CD4-positive, alpha-beta T cell treated with Interferon gamma for 1 hour (primary cell): ENCODE data around the gene CLCA4.
A peak's percentile ranks its signal among the peaks of the same experiment; 100 is the strongest.

Experiments
- DNase-seq: peaks from one replicate; pipeline ENCODE4 v3.0.0-alpha.2; 2020

The CLCA4 gene

GRCh38 chr1:86546787-86547221 is at the start of gene CLCA4:
CLCA4 (plus strand) TSS chr1:86547078; CDS start chr1:86547120, 42 bp downstream.
- no peak for DNase-seq

- no peak for DNase-seq
These were observed 48.6 kb upstream of the CLCA4 start for GRCh38 chr1:86498281-86498680.

- no peak for DNase-seq
These were observed 46.8 kb upstream of the CLCA4 start for GRCh38 chr1:86499987-86500593.

- no peak for DNase-seq
These were observed 46.2 kb upstream of the CLCA4 start for GRCh38 chr1:86500714-86501113.

GRCh38 chr1:86502125-86502646 is 44.7 kb upstream of the CLCA4 start:
- DNase-seq = peak; percentile 41

- DNase-seq = no peak
These were observed 44.0 kb upstream of the CLCA4 start for GRCh38 chr1:86502721-86503405.

- no peak for DNase-seq
These were observed 43.3 kb upstream of the CLCA4 start for GRCh38 chr1:86503406-86504136.

- DNase-seq = no peak
These were observed 42.8 kb upstream of the CLCA4 start for GRCh38 chr1:86504137-86504479.

GRCh38 chr1:86504895-86505563 is 41.8 kb upstream of the CLCA4 start:
- DNase-seq = no peak

GRCh38 chr1:86505564-86505902 is 41.3 kb upstream of the CLCA4 start:
- DNase-seq = no peak

GRCh38 chr1:86507935-86508582 is 38.8 kb upstream of the CLCA4 start:
- no peak for DNase-seq

- no peak for DNase-seq
These were observed 38.3 kb upstream of the CLCA4 start for GRCh38 chr1:86508583-86508969.

- DNase-seq = no peak
These were observed 31.3 kb upstream of the CLCA4 start for GRCh38 chr1:86515597-86515996.

GRCh38 chr1:86516335-86516734 is 30.5 kb upstream of the CLCA4 start:
- no peak for DNase-seq

- no peak for DNase-seq
These were observed 29.5 kb upstream of the CLCA4 start for GRCh38 chr1:86517336-86517735.

GRCh38 chr1:86520789-86521521 is 25.9 kb upstream of the CLCA4 start:
- no peak for DNase-seq

- no peak for DNase-seq
These were observed 25.4 kb upstream of the CLCA4 start for GRCh38 chr1:86521522-86521891.

- DNase-seq = no peak
These were observed 24.6 kb upstream of the CLCA4 start for GRCh38 chr1:86522240-86522639.

- no peak for DNase-seq
These were observed 23.1 kb upstream of the CLCA4 start for GRCh38 chr1:86523670-86524354.

GRCh38 chr1:86527306-86527705 is 19.6 kb upstream of the CLCA4 start:
- DNase-seq = no peak

- no peak for DNase-seq
These were observed 16.6 kb upstream of the CLCA4 start for GRCh38 chr1:86530211-86530845.
